VCaP (cell line): ENCODE results near the gene CAB39L.

Source experiments
- H3K27ac ChIP-seq: fragments of 450-650 bp; 2 replicates; pipeline ENCODE4 v1.5.1; 2017
- TF ChIP-seq, protein P1 (sequence below): fragments of 450-650 bp; conservative IDR thresholded peaks from 2 replicates; pipeline ENCODE4 v1.5.1; 2017; ENCODE audit warnings: mild to moderate bottlenecking, moderate library complexity

Gene CAB39L

DNA sequence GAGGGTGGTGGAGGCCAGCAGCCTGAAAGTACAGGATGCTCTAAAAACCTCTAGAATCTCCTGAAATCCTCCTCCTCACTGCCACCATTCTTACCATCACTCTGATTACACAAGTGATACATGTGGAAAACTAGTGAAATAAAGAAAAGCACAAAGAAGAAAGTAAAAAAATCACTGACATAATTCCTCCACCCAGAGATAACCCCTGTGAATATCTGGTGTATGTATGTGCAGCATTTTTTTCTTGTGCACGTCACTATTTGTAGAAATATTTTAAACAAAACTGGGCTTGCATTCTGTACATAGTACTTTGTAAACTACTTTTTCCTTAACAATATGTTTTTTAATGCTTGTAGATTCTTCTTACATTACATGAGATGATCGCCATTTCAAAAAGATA, 122.9 kb downstream of the CAB39L start:
- no peak overlapping the region for H3K27ac ChIP-seq
- TF ChIP-seq, protein P1, sequence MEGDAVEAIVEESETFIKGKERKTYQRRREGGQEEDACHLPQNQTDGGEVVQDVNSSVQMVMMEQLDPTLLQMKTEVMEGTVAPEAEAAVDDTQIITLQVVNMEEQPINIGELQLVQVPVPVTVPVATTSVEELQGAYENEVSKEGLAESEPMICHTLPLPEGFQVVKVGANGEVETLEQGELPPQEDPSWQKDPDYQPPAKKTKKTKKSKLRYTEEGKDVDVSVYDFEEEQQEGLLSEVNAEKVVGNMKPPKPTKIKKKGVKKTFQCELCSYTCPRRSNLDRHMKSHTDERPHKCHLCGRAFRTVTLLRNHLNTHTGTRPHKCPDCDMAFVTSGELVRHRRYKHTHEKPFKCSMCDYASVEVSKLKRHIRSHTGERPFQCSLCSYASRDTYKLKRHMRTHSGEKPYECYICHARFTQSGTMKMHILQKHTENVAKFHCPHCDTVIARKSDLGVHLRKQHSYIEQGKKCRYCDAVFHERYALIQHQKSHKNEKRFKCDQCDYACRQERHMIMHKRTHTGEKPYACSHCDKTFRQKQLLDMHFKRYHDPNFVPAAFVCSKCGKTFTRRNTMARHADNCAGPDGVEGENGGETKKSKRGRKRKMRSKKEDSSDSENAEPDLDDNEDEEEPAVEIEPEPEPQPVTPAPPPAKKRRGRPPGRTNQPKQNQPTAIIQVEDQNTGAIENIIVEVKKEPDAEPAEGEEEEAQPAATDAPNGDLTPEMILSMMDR = no peak

DNA sequence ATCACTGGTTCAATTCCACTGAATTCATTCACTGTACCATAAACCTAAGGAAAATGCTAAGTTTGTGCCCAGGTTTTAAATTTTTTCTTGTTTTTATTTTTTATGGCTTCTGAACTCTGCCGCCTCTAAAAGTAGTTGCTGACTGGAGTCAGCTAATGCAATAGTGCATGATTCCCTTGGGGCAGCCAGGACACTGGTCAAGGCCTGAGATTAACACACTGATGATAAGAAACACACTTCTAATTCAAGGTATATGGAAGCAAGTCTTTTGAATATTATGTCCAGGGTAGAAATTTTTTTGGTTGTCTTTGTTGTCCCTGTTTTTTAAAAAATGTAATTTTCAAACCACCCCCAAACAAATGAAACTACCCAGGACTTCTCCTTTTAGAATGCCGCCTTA, 123.9 kb downstream of the CAB39L start:
- H3K27ac ChIP-seq = no peak overlapping the region
- TF ChIP-seq, protein P1 = no peak

DNA sequence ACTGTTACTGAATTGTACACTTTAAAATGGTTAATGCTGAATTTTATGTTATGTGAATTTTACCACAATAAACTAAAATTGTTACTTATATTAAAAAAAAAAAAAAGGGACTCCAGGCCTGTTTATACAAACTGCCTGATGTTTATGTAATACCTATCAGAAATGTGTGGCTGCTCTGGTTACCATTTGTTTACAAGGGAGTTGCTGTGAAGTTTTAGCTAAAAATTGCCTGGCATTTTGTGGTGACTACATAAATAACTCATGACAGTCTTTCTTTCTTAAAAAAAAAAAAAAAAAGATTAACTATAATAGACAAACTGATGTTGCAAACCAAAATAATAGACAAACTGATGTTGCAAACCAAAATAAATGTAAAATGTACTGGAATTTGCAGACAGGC, 124.3 kb downstream of the CAB39L start:
- H3K27ac ChIP-seq = no peak overlapping the region
- TF ChIP-seq, protein P1 = no peak

DNA sequence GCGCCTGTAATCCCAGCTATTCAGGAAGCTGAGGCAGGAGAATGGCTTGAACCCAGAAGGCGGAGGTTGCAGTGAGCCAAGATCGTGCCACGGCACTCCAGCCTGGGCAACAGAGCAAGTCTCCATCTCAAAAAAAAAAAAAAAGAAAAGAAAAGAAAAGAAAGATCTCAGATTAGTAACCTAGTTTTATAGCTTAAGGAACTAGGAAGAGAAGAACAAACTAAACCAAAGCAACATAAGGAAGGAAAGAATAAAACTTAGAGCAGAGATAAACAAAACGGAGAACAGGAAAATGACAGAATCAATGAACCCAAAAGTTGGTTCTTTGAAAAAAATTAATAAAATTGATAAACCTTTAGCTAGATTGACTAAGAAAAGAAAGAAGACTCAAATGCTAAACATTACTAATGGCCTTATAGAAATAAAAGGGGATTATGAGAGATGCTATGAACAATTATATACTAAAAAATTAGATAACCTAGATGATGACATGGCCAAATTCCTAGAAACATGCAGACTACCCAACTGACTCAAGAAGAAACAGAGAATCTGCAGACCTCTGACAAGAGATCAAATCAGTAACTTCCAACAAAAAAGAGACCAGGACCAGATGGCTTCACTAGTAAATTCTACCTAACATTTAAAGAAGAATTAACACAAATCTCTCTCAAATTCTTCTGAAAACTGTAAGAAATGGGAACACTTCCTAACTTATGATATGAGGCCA, 127.9 kb downstream of the CAB39L start:
- no peak overlapping the region for H3K27ac ChIP-seq
- TF ChIP-seq, protein P1 = no peak

DNA sequence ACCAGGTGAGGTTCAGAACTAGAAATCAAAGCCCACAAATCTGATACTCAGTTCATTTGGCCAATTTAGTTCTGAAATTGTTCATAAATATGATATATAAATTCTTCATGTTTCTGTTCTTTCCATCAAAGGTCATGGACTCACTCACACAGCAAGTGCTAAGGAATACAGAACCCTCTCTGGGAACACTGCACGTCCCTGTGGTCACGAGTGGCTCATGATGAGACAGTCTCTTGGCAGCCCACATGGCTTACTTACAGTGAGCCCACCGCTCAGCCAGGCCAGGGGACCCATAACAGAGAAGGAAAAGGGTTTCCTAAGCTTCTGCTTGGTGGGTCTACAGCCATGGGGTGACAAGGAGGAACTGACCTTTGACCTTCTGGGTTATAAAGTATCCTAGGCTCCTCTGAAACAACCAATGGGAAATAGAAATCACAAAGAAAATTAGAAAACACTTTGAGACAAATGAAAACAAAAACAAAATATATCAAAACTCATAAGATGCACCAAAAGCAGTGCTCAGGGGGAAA, 128.8 kb downstream of the CAB39L start:
- TF ChIP-seq, protein P1 = no peak
- H3K27ac ChIP-seq = no peak overlapping the region

DNA sequence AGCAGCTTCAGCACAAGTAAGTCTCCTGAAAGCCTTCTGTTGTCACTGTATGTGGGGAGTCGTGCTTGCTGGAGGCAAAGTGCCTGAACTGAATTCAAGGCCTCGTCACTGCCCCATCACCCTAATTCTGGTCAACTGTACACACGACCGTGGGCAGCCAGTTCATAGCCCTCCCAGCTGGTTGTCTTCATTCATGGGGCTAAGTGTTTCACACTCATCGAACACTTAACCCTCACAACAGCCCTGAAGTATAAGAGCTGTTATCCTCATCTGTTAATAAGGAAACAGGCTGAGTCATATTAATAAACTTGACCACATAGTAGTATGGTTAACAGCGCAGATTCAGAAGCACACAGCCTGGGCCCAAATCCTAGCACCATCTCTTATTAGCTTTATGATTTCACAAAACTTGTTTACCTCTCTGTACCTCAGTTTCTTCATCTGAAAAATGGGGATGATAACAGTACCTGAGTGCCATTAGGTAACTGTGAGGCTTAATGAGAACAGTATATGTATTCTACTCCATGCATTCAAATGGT, 129.5 kb downstream of the CAB39L start:
- H3K27ac ChIP-seq = no peak overlapping the region
- TF ChIP-seq, protein P1 = no peak

DNA sequence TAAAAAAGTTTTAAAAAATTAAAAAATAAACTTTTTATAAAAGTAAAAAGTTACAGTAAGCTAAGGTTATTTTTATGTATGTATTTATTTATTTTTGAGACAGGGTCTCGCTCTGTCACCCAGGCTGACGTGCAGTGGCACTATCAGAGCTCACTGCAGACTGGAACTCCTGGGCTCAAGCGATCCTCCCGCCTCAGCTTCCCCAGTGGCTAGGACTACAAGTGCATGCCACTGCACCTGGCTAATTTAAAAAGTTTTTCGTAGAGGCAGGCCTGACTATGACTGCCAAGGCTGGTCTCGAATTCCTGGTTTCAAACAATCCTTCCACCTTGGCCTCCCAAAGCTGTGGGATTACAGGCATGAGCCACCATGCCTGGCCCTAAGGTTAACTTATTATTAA, 132.0 kb downstream of the CAB39L start:
- TF ChIP-seq, protein P1 = no peak

More for the DNA sequence above, 132.0 kb downstream of the CAB39L start:
- peak overlapping the region; percentile 24; the same call in 1 of the 2 replicates for H3K27ac ChIP-seq
